Thymus (tissue), 11 donors: ENCODE data around the gene ANKHD1. TPM values are rescaled to one million over a fixed set of nuclear protein-coding genes. Genes with fewer than 3 reads are reported as not detected.
"Not testable (repeated sequence)": the region's sequence is repeated elsewhere in the genome, so short reads cannot be mapped to it uniquely, and the experiment has no call there.

ENCODE experiments used
- DNase-seq, 9 donors: peaks; one replicate each; pipeline ENCODE4 v3.0.0-alpha.2; 2013; ENCODE audit warnings: low spot score in 9 of 9, low read depth in 6 of 9, missing footprints in 1 of 9
- H3K27ac ChIP-seq, 2 donors: one replicate each; pipeline ENCODE4 v1.5.1; 2013; ENCODE audit warnings: control low read depth in 1 of 2, low read depth in 1 of 2, low read length in 1 of 2, mild to moderate bottlenecking in 1 of 2, moderate library complexity in 1 of 2
- H3K27me3 ChIP-seq, 2 donors: one replicate each; pipeline ENCODE4 v1.5.1; 2013; ENCODE audit warnings: low read length in 1 of 2; ENCODE audit not compliant: control insufficient read depth in 2 of 2, insufficient read depth in 1 of 2
- H3K36me3 ChIP-seq, 2 donors: one replicate each; pipeline ENCODE4 v1.5.1; 2013; ENCODE audit warnings: low read length in 1 of 2, mild to moderate bottlenecking in 1 of 2, moderate library complexity in 1 of 2; ENCODE audit not compliant: control insufficient read depth in 2 of 2, insufficient read depth in 2 of 2
- H3K4me1 ChIP-seq, 2 donors: one replicate each; pipeline ENCODE4 v1.5.1; 2013; ENCODE audit warnings: low read length in 2 of 2; ENCODE audit not compliant: control insufficient read depth in 2 of 2, insufficient read depth in 2 of 2
- H3K4me3 ChIP-seq, 2 donors: one replicate each; pipeline ENCODE4 v1.5.1; 2013; ENCODE audit warnings: low read length in 2 of 2, control low read depth in 1 of 2, mild to moderate bottlenecking in 1 of 2
- H3K9me3 ChIP-seq, 2 donors: one replicate each; pipeline ENCODE4 v1.5.1; 2013; ENCODE audit warnings: low read length in 1 of 2, mild to moderate bottlenecking in 1 of 2; ENCODE audit not compliant: control insufficient read depth in 2 of 2, insufficient read depth in 1 of 2
- WGBS: extraction: QIAGEN DNeasy Blood & Tissue Kit; methylation state at CpG from one replicate; pipeline ENCODE4 v1.1.7; 2013; 5-methylcytosine and 5-hydroxymethylcytosine counted together
- polyA plus RNA-seq: library from polyadenylated mRNA; stranded (reverse); fragments of 200-250 nt; gene quantifications from one replicate; pipeline ENCODE4 v1.2.3, GENCODE V29; 2013
- total RNA-seq: library from RNA; stranded (reverse); fragments of 120-200 nt; gene quantifications from one replicate; pipeline ENCODE4 v1.2.4, GENCODE V29; 2013
- donor health status: healthy.

Gene ANKHD1
- total and polyA plus RNA-seq, 2 donors = 37.4 to 60.1 TPM

- H3K9me3 ChIP-seq = no peaks in the 10 kb centered on the region
- no peaks in the 10 kb centered on the region for H3K27me3 ChIP-seq
- peaks cover 7 to 29% of the 10 kb centered on the region in 2 donors for H3K36me3 ChIP-seq
- 98% methylated on average over 1 of the region's 1 CpG for WGBS
- H3K27ac ChIP-seq = no peak overlapping the region
- no peak overlapping the region for H3K4me3 ChIP-seq
- DNase-seq = no peak
- H3K4me1 ChIP-seq = no peaks in the 10 kb centered on the region
Measured at GRCh38 chr5:140483055-140483454, 81.4 kb downstream of the ANKHD1 start.

- H3K4me3 ChIP-seq, H3K27ac ChIP-seq, H3K27me3 ChIP-seq, H3K4me1 ChIP-seq, H3K9me3 ChIP-seq, DNase-seq: not testable (repeated sequence)
- WGBS = 96% methylated on average over 4 of the region's 4 CpGs
- peaks cover 17 to 34% of the 10 kb centered on the region in 2 donors for H3K36me3 ChIP-seq
Measured at GRCh38 chr5:140488141-140488540, 86.5 kb downstream of the ANKHD1 start.

GRCh38 chr5:140488914-140489313 is 87.3 kb downstream of the ANKHD1 start:
- no peak for DNase-seq
- no peaks in the 10 kb centered on the region for H3K9me3 ChIP-seq
- peaks cover 17 to 38% of the 10 kb centered on the region in 2 donors for H3K36me3 ChIP-seq
- no peak overlapping the region for H3K4me3 ChIP-seq
- H3K27me3 ChIP-seq = no peaks in the 10 kb centered on the region
- H3K27ac ChIP-seq = no peak overlapping the region
- 98% methylated on average over 6 of the region's 6 CpGs for WGBS
- no peaks in the 10 kb centered on the region for H3K4me1 ChIP-seq

- H3K4me3 ChIP-seq = no peak overlapping the region
- peaks cover 14 to 26% of the 10 kb centered on the region in 2 donors for H3K36me3 ChIP-seq
- H3K27me3 ChIP-seq = no peaks in the 10 kb centered on the region
- DNase-seq = no peak
- H3K27ac ChIP-seq = no peak overlapping the region
- no peaks in the 10 kb centered on the region for H3K9me3 ChIP-seq
- H3K4me1 ChIP-seq = no peaks in the 10 kb centered on the region
Measured at GRCh38 chr5:140497897-140498296, 96.3 kb downstream of the ANKHD1 start.

- no peaks in the 10 kb centered on the region for H3K9me3 ChIP-seq
- DNase-seq = no peak
- no peaks in the 10 kb centered on the region for H3K27me3 ChIP-seq
- H3K36me3 ChIP-seq = peaks cover 14 to 24% of the 10 kb centered on the region in 2 donors
- no peak overlapping the region for H3K4me3 ChIP-seq
- no peaks in the 10 kb centered on the region for H3K4me1 ChIP-seq
- no peak overlapping the region for H3K27ac ChIP-seq
- 99% methylated on average over 1 of the region's 1 CpG for WGBS
Measured at GRCh38 chr5:140498591-140498990, 97.0 kb downstream of the ANKHD1 start.

- Histone ChIP-seq H3K36me3 (peaks cover 12 to 41% of the 10 kb centered on the region in 2 donors), H3K27ac (no peak overlapping the region), H3K4me3 (no peak overlapping the region), H3K9me3 (no peaks in the 10 kb centered on the region), H3K4me1 (no peaks in the 10 kb centered on the region), H3K27me3 (no peaks in the 10 kb centered on the region)
- DNase-seq = no peak
- 96% methylated on average over 2 of the region's 2 CpGs for WGBS
Measured at GRCh38 chr5:140502834-140503233, 101.2 kb downstream of the ANKHD1 start.

- 88% methylated on average over 4 of the region's 4 CpGs for WGBS
- no peaks in the 10 kb centered on the region for H3K4me1 ChIP-seq
- no peaks in the 10 kb centered on the region for H3K9me3 ChIP-seq
- H3K27me3 ChIP-seq = no peaks in the 10 kb centered on the region
- H3K27ac ChIP-seq = no peak overlapping the region
- H3K36me3 ChIP-seq = peaks cover 36 to 84% of the 10 kb centered on the region in 2 donors
- H3K4me3 ChIP-seq = no peak overlapping the region
- no peak for DNase-seq
Measured at GRCh38 chr5:140509898-140510297, 108.3 kb downstream of the ANKHD1 start.

GRCh38 chr5:140513124-140513523 is 111.5 kb downstream of the ANKHD1 start:
- no peak for DNase-seq
- WGBS = 97% methylated on average over 2 of the region's 2 CpGs
- Histone ChIP-seq H3K9me3 (no peaks in the 10 kb centered on the region), H3K4me1 (no peaks in the 10 kb centered on the region), H3K4me3 (no peak overlapping the region), H3K27ac (no peak overlapping the region), H3K27me3 (no peaks in the 10 kb centered on the region), H3K36me3 (peaks cover 31 to 56% of the 10 kb centered on the region in 2 donors)

- no peaks in the 10 kb centered on the region for H3K4me1 ChIP-seq
- H3K27me3 ChIP-seq = no peaks in the 10 kb centered on the region
- no peaks in the 10 kb centered on the region for H3K9me3 ChIP-seq
- H3K27ac ChIP-seq = no peak overlapping the region
- no peak for DNase-seq
- no peak overlapping the region for H3K4me3 ChIP-seq
- peaks cover 28 to 43% of the 10 kb centered on the region in 2 donors for H3K36me3 ChIP-seq
- 96% methylated on average over 2 of the region's 2 CpGs for WGBS
Measured at GRCh38 chr5:140524003-140524402, 122.4 kb downstream of the ANKHD1 start.

- WGBS = 100% methylated on average over 1 of the region's 1 CpG
- Histone ChIP-seq H3K36me3 (peaks cover 16 to 78% of the 10 kb centered on the region in 2 donors), H3K27ac (no peak overlapping the region)
Measured at GRCh38 chr5:140540227-140540626, 138.6 kb downstream of the ANKHD1 start.

More at GRCh38 chr5:140540227-140540626, 138.6 kb downstream of the ANKHD1 start:
- no peaks in the 10 kb centered on the region for H3K4me1 ChIP-seq
- H3K4me3 ChIP-seq = no peak overlapping the region
- H3K9me3 ChIP-seq = no peaks in the 10 kb centered on the region
- H3K27me3 ChIP-seq = no peaks in the 10 kb centered on the region
- no peak for DNase-seq
